ENCODE measurements around the gene USH2A.

DNA sequence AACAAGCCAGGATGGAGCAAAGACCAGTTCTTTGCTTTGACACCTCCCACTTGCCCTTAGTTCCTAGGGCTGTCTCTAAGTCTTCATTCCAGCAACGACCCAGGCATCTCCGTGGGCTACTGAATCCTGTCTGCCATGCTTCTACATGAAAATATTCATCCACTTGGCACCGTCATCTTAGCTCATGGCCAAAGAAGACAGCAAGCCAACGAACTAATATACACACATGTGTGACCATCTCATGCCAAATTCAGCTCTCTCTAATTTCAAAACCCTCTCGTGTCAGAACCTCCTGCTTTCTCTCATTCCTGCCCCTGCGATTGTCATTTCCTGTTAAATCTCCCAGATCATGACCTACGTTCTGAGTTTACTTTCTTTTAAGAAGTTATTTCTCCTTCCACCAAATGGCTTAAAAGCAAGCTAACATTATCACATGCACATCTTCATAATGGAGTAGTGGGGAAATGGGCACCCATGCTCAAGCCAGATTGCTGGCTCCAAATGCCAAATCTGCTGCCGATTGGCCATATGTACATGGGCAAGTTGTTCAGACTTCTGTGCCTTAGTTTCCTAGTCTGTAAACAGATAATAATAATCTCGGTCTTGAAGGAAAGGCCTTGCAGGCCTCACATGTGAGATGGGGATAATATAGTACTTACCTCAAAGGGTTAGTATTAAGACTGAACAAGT lies 373.4 kb downstream of the USH2A start:
- TF ChIP-seq EZH2phosphoT487 (IDR thresholded peaks at IDR 0.05; ENCODE audit: insufficient read depth, low read depth) (no peak), EZH2 (IDR thresholded peaks at IDR 0.05; ENCODE audit: insufficient read depth, poor library complexity, severe bottlenecking) (no peak)

Data from GM23248 (cell line).